OCI-LY1 (cell line): ENCODE results near the gene ASIC3.
A peak's percentile ranks its signal among the peaks of the same experiment; 100 is the strongest.

Source experiments
- CTCF ChIP-seq: fragments of 200-600 bp; sonication (generic), shearing (Covaris generic); IDR thresholded peaks from 2 replicates; pipeline ENCODE4 v1.5.1; 2017; ENCODE audit warnings: mild to moderate bottlenecking, antibody characterized with exemption, low read length, moderate library complexity, mixed read lengths
- EZH2 ChIP-seq: fragments of 200-600 bp; sonication (generic), shearing (Covaris generic); IDR thresholded peaks from 2 replicates; pipeline ENCODE4 v1.8.0; 2017; ENCODE audit warnings: borderline replicate concordance, mixed run types, mild to moderate bottlenecking, antibody characterized with exemption, low read length, moderate library complexity, mixed read lengths

GRCh38 chr7:151017953-151018420 lies 30.3 kb upstream of the ASIC3 start:
- no peak for TF ChIP-seq EZH2
- TF ChIP-seq CTCF, result peak; percentile 100
